Measurements from ENCODE around the gene SP110.
A peak's percentile ranks its signal among the peaks of the same experiment; 100 is the strongest.

The SP110 gene

DNA sequence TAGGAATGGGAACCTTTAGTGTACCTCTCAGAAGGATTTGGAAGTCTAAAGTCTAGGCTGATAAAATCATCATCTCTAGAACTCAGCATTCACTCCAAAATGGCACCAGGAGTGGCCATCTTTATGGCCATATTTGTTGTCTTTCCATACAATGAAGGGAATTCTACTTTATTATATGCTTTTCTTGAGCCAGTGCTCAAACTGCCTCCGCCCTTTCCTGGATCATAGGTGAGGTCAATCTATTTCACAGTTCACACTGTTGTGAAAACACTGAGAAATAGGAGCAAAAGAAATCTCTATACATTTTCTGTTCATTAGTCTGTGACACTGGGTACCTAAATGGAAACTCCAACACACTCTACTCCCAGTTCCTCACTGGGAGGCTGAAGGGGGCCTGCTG, 55.6 kb downstream of the SP110 start:
- no peak for DNase-seq

DNA sequence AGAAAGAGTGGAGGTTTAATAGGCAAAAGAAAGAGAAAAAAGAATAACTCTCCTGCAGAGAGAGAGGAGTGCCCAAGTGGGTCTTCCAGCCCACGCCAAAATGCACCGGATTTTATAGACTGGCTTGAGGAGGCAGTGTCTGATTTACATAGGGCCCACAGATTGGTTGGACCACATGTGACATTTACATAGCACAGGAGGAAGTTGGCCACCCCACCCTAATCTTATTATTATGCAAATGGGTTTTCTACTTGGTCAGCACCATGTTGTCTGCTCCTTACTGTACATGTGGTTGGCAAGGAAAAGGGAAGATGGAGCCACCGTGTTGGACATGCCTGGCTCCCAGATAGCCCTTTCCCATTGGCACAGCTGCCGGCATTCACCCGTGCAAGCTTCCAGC, 56.8 kb downstream of the SP110 start:
- no peak for DNase-seq

DNA sequence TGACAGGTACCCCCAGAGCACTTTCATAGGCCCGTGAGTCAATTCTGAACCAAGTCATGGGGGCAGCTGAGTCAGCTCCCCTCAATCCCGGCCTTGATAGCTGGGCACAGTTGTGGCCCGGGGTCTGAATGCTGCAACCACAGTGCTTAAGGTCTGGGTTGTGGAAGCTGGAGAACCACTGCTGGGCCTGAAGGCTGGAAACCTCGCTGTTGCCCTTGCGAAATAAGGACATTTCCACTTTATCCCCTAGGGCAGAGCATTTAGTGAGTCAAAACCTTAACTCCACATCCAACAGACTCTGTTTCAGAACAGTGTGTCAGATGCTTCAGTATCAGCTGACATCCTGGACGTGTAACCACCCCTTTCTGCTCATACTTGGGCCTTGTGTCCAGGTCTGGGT, 58.6 kb downstream of the SP110 start:
- no peak for DNase-seq

DNA sequence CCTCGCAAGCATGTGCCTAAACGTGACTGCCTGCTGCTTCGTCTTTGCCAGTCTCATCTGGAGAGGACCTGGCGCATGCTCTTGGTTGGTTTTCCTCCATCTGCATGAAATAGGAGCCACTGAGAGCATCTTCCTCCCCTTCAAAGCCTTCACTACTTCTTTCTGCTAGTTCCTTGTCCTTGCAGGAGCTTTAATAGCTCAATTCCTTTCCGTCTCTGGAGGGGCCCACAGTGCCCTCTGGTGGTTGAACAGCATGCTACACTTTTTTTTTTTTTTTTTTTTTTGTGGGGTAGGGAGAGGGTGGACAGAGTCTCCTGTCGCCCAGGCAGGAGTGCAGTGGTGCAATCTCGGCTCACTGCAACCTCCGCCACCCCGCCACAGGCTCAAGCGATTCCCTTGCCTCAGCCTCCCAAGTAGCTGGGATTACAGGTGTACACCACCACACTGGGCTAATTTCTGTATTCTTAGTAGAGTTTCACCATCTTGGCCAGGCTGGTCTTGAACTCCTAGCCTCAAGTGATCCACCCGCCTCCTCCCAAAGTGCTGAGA, 59.6 kb downstream of the SP110 start:
- peak; percentile 29 for DNase-seq

DNA sequence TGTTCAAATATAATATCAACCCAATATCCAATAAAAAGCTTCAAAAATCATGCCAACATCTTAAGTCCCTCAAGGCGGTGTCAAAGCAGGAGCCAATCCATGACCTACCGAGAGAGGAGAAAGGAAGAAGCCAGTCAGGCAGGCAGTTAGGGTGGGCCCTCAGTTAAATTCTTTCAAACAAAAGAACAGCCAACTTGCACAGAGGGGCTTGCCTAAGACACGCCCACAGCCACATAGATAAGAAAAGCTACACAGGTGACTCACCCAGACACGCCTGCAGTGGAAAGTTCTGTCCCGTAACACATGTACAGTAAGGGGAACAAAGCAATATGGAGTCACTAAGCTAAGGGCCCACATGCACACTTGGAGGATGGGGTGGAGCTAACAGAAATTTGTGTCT, 61.3 kb downstream of the SP110 start:
- no peak for DNase-seq

DNA sequence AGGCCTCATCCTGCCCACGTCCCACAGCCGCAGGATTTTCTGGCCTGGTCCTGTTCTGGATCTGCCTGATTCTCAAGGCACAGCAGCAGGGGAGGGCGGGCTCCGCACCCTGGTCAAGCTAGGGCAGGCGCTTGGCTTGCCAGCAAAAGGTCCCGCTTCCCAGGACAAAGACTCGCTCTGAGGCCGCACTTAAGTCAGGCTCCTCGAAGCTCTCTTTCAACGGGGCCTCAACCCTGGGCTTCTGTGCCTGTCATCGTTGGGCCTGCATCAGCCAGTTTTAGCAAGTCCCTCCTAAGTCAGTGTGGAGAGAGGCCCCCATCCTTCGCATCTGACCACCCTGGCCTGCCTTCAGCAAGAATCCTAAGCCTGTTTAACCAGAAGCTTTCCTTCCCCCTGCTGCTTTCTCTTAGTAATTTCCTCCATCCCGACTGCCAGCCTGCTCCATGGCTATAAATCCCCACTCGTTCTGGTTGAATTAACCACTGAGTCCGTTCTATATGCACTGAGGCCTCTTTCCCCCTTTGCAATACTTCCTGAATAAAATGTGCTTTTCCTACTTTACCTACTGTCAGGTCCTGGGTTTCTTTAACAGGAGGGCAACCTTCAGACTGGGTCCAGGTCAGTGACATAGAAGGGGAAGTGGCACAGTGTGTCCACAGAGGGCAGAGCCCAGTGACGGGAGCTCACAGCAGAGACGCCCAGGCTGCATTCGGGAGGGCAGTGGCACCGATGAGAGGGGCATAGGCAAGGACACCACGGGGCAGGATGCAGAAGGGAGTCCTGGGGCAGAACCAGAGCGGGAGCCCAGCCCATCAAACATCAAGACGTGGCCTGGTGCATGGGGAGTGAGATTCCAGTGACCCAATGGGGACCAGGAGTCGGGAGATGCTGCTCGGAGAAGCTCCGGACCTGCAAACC, 62.7 kb downstream of the SP110 start:
- DNase-seq, result no peak

DNA sequence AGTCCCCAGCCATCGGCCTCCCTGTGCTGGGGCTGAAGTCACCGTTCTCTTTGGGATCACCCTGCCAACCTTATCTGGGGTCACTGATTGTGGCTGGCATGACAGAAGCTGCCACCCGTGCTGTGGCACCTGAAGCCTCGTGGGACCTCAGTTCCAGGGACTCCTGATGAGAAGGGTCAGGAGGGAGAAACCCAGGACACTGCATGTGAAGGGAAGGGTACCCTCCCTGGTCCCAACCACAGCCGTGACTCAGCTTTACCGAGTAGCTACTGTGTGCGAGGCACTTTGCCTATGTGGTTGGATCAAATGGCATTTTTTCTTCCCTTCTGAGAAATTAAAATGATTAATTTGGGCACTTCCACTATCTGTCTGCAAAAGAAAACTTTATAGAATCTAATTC, 64.4 kb downstream of the SP110 start:
- no peak for DNase-seq

DNA sequence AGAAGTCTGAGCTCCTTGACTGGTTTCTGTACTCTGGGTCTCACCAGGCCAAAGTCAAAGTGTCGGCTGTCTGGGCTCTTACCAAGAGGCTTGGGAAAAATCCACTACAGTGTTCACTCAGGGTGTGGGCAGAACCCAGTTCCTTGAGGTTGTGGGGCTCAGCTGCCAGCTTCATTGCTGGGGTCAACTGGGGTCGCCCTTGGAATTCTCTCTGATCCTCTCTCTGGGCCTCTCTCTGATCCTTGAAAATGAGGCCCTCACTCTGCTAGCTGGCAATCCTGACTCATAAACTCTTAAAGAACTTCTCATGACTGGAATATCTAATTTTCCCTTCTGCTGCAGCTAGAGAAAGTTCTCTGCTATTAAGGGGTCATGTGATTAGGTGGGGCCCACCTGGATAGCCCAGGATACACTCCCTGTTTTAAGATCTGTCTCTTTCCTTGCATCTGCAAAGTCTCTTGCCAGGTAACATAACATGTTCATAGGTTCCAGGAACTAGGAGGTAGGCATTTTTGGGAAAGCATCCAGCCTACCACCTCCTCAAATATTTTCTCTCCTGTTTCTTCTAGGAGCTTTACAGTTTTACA, 66.3 kb downstream of the SP110 start:
- no peak for DNase-seq

DNA sequence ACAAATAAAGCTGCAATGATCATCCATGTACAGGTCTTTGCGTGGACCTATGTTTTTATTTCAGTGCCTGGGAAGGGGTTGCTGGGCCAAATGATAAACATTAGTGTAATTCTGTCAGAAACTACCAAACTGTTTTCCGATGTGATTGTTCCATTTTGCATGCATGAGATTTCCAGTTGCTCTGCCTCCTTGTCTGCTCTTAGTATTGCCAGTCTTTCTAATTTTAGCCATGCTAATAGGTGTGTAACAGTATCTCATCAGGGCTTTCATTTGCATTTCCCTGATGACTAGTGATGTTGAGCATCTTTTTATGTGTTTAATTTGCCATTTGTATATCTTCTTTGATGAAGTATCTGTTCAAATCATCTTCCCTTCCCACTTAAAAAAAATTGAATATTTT, 67.5 kb downstream of the SP110 start:
- DNase-seq, result no peak

DNA sequence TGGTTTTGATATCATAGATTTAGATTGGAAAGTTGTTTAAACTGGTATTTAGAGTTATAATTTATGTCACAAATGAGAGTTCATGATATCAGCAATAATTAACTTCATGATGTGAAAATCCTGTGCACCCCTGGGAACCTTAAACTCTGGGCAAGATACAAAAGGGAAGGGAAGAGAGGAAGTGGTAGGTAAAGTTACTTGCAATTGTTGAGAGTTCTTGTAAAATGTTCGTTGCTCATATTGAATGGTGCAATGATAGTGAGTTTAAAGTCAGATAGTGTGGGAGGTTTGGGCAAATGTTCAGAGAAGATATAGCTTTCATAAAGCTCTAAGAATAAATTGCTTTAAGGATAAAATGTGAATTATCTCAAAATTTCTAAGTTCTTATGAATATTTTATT, 75.4 kb downstream of the SP110 start:
- no peak for DNase-seq

DNA sequence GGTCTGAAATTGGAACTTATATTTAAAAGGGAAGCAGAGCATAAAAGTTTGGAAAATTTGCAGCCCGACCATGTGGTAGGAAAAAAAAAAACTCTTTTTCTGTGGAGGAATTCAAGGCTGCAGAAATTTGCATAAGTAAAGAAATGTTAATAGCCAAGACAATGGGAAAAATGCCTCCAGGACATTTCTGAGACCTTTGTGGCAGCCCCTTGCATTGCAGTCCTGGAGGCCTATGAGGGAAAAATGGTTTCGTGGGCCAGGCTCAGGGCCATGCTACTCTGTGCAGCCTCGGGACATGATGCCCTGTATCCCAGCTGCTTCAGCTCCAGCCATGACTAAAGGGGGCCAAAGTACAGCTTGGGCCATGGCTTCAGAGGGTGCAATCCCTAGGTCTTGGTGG, 79.1 kb downstream of the SP110 start:
- no peak for DNase-seq

DNA sequence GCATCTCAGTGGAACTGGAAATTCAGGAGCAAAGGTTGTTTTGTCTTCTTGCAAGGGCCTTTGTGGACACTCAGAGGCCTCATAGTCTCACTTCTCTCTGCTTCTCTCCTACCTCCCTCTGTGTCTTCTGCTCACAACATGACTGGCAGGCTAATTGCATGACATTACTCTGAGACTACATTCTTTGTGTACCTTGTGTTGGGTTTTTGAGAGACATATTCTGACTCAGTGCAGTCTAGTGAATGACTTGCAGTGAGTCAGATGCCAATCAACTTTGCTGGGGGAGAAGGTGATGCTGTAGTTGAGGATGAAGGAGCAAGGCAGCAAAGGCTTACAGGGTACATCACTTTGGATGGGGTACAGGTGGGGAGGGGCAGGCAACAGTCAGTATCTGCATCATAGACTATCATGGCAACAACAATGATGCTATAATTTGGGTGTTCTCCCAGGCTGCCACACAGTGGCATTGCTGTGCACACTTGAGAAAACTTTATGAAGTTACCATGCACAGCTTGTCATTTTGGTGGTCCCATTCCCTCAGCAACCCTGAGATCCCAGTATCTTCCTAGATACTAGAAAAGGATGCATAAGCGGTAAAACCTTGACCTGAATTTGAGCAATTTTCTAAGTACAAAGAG, 81.8 kb downstream of the SP110 start:
- no peak for DNase-seq

DNA sequence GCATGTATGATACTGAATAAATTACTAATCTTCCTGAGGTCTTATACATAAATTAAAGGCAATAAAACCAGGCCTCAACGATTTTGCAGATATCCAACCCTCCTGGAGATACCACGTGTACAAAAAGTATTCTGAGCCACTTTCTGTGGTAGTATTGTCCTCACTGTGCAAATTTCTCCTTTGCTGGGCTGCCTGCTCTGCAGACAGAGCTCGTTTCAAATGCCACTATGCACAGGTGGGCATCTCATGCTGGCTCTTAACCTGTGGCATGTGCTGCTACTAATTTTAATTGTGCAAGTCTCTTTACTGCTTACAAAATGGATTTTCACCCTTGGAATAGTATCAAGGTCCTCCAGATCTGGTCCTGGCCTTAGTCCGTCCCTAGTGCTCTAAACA, 84.7 kb downstream of the SP110 start:
- no peak for DNase-seq

DNA sequence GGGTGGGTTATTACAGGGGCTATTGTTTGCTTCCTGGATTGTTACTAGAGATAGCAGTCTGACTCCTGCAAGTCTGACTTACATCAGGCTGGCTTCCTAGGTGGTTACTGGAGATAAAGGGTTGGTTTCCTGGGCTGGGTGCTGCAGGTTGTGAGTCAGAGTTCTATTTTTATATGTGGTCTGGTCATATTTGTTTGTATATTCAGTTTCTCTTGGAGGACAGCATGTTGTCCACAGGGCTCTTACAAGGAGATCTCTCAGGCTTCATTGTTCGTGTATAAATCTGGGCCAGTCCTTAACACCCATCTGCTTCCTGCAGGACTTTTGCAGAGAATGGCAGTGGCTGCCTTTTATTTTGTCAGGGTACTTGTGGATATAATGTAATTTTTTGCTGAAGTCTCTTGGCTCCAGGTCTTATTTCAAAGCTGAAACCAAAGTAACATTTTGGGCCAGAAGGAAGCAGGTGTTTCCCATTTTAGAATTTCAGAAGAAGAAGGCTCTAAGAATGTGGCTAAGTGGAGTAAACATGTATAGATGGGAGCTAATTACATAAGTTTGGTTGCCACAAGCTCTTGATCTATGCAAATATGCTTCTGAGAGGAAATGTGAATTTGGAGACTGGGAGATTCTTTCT, 85.2 kb downstream of the SP110 start:
- no peak for DNase-seq

DNA sequence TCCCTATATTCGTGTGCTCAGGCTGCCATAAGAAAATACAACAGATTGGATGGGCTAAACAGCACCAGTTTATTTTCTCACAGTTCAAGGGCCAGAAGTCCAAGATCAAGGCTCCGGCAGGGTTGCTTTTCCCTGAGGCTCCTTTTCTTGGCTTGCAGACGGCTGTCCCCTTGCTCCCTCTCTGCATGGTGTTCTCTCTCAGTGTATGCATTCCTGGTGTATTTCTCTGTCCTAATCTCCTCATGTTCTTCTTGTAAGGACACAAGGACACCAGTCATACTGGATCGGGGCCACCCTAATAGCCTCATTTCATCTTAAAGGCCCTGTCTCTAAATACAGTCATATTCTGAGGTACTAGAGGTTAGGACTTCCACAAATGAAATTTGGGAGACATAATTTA, 88.4 kb downstream of the SP110 start:
- DNase-seq, result no peak

DNA sequence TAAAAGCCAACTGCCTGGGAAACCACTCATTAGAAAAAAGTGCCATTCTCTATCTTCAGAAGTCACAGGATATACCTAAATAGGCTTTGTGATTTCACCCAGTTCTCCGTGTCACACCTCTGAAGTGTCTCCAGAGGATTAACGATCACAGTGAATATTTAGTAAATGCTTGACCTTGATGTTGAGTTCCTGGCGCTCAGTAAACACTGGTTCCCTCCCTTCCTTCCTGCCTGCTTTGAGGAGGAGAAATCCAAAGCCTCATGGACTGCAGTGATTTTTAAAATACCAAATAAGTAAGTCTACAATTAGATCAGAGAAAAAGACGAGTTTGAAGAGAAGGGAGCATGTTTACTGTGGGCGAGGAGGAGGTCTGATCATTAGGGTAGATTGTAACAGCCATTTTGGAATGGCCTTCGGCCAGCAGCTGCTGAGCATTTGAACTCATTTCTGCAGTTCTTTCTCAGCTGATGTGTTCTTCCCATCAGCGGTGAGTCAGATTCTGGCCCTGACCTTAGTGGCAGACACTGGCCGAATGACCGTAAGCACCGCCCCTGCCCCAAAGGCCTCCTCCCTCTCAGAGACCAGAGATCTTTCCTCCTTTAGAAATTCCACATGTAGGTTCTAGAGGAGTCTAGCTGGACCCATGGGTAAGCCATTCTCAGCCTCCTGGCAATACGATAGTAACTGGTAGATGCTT, 89.0 kb downstream of the SP110 start:
- no peak for DNase-seq

DNA sequence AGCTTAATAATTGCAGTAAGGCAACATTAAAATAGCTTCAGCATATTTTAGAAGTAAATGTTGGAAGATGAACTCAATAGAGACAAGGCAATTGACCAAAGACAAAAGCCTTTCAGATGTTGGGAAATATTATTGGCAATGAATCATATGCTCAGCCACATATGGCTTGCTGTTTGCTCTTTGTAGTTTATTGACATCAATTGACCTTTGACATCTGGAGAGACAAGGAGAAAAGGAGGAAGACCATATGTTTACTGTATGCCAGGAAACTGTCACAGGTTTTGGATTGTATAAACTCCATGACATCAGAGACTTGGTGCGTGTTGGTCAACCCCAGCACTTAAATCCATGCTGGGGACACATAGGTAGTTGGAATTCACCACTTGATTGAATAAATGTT, 90.4 kb downstream of the SP110 start:
- DNase-seq, result no peak

DNA sequence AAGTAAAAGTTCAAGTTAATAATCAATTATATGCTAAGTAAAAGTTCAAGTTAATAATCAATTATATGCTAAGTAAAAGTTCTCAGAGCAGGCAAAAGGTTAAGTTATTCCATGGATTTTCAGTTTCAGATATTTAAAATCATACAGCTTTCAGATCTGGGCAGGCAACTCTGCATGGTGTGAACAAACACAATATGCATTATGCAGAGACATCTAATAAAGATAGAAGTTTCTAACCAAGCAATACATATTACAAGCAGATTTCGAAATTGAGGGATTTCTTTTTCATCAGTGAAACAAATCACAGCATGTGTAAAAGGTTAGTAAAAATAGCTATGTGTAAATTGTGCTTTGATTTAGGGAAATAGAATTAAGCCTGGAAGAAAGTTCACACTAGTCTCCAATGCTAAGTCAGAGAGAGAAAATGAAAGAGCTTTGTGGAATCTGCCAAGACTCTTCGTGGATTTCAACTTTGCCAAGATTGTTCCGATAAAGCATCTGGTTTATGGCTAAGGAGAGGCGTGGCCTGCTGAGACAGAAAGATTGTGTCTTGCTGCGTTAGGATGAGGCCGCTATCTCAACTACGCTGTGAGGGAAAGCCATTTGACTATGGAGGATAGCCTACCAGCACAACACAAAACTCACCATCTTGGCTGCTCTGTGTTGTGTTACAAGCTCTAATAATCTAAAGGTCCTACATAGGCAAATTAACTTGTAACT, 91.0 kb downstream of the SP110 start:
- DNase-seq, result no peak

DNA sequence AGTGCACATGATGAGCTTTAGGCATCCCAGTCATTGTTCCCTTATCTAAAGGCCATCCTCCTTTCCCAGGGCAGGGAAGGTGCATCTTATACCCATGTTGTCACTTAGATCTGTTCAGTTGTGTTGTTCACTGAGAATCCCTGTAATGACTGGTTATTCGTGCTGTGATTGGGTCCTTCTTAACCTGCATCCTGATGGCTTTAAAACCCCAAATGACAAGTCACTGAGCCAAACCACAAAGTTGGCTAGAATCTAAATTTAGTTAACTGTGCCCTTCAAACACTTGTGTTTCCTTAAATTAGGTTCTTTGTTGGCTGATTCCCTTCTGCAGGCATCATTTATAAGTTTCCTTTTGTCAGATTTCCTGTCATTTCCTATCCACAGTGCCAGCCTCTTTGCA, 92.6 kb downstream of the SP110 start:
- no peak for DNase-seq

DNA sequence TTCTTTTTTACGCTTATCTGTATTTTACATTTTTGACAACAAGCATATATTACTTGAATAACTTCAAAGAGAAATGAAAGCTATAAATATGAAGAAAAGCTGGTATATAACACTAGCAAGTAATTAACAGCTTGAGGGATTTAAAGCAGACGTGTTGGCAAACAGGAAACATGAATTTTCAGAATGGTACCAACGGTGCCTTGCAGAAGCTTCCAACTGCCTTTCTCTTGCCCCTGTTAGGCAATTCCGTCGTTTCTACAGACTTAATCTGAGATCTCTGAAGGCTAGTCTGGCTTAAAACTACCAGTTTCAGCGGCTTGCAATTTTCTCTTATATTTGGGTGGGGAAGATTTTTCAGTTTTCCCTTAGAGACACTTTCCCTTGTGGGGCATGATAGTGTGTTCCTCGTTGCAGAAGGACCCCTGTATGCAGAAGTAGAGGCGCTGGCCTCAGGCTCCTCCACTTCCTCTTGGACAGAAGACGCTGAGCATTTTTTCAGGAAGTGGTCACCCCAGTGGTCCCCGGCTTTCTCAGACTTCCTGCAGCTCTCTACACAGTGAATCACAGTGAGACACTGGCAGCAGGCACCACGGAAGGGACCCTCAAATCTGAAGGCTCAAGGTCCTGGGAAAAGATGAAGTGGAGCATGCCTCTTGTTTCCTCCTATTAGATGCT, 94.9 kb downstream of the SP110 start:
- no peak for DNase-seq

DNA sequence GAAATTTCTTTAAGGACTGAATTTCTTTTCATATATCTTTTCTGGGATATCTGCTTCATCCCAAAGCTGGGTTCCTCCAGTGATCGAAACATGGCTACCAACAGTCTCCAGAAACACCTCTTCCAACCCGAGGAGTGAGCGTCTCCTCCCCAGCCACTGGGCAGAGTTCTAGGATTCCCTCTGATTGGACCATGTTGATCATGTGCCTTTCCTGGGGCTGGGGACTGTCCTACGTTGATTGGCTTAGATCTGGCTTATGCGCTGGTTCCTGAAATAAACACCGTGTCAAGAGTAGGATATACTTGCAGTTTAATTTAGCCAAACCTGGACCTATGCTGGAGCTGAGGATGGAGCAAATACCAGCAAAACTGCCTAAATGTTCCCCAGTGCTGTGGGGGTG, 95.5 kb downstream of the SP110 start:
- no peak for DNase-seq

All from effector CD8-positive, alpha-beta T cell (primary cell).